NB4 (cell line): ENCODE results near the gene ABCA2.

Experiments
- MYC ChIP-seq: IDR thresholded peaks from 2 replicates; pipeline ENCODE4 v1.6.1; 2011; ENCODE audit warnings: low read depth, low read length
- POLR2A ChIP-seq: IDR thresholded peaks from 2 replicates; pipeline ENCODE4 v1.6.1; 2011; ENCODE audit warnings: mild to moderate bottlenecking; ENCODE audit not compliant: insufficient read length; ENCODE audit errors: extremely low read depth
- TF ChIP-seq, protein P1 (sequence below): IDR thresholded peaks from one replicate; pipeline ENCODE4 v1.5.1; 2012; ENCODE audit warnings: low read depth, low read length

DNA sequence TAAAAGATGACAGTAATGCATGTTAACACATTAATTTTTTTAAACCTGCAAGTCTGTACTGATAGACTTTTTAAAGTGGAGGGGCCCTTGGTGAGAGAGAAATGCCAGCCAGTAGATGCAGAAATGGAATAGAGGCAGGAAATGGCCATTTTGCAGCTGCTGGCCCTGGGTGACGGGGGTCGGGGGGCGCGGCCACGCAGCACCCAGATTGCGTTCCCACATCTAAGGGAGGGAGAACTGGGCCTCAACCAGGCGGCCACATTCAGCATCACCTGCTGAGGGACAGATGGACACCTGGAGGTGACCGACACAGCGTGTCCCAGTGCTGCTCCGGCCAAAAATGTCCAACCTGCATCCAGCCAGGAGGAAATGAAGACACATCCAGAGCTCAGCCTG is 25.4 kb downstream of the ABCA2 start:
- TF ChIP-seq, protein P1, sequence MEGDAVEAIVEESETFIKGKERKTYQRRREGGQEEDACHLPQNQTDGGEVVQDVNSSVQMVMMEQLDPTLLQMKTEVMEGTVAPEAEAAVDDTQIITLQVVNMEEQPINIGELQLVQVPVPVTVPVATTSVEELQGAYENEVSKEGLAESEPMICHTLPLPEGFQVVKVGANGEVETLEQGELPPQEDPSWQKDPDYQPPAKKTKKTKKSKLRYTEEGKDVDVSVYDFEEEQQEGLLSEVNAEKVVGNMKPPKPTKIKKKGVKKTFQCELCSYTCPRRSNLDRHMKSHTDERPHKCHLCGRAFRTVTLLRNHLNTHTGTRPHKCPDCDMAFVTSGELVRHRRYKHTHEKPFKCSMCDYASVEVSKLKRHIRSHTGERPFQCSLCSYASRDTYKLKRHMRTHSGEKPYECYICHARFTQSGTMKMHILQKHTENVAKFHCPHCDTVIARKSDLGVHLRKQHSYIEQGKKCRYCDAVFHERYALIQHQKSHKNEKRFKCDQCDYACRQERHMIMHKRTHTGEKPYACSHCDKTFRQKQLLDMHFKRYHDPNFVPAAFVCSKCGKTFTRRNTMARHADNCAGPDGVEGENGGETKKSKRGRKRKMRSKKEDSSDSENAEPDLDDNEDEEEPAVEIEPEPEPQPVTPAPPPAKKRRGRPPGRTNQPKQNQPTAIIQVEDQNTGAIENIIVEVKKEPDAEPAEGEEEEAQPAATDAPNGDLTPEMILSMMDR: no peak
- no peak for TF ChIP-seq MYC
- no peak for TF ChIP-seq POLR2A
